SK-N-SH treated with all-trans-retinoic acid at 6 μM for 48 hours (cell line): ENCODE data around the gene MCOLN3.

Experiments used
- ATAC-seq: fragments of 200-7000 bp; cut with Tn5 transposase; 3 replicates; pipeline ENCODE4 v1.9.1; 2020; ENCODE audit warnings: mild to moderate bottlenecking, moderate library complexity
- ARNTL ChIP-seq: fragments of 450-650 bp; formaldehyde crosslinking; IDR thresholded peaks from 2 replicates; pipeline ENCODE4 v1.5.0; 2020; ENCODE audit warnings: low read depth, mild to moderate bottlenecking, moderate library complexity, borderline replicate concordance
- BACH2 ChIP-seq: fragments of 250-450 bp; sonication (Bioruptor Pico); IDR thresholded peaks from 2 replicates; pipeline ENCODE4 v1.9.0; 2021; ENCODE audit warnings: mild to moderate bottlenecking, borderline replicate concordance
- CSRNP3 ChIP-seq: fragments of 250-450 bp; sonication (Bioruptor Pico); IDR thresholded peaks from 2 replicates; pipeline ENCODE4 v1.5.1; 2021; ENCODE audit warnings: mild to moderate bottlenecking, moderate library complexity
- ESRRG ChIP-seq: fragments of 250-450 bp; sonication (Bioruptor Pico); IDR thresholded peaks from 2 replicates; pipeline ENCODE4 v1.6.1; 2021; ENCODE audit warnings: mild to moderate bottlenecking
- GLIS3 ChIP-seq: fragments of 250-450 bp; sonication (Bioruptor Pico); IDR thresholded peaks from 2 replicates; pipeline ENCODE4 v1.5.0; 2020; ENCODE audit warnings: mild to moderate bottlenecking, moderate library complexity
- ISL1 ChIP-seq: fragments of 250-450 bp; sonication (Bioruptor Pico); IDR thresholded peaks from 2 replicates; pipeline ENCODE4 v2.1.2; 2022; ENCODE audit warnings: mild to moderate bottlenecking, moderate library complexity
- PPARA ChIP-seq: fragments of 250-450 bp; sonication (Bioruptor Pico); IDR thresholded peaks from 2 replicates; pipeline ENCODE4 v1.5.0; 2020; ENCODE audit warnings: mild to moderate bottlenecking, borderline replicate concordance
- RARB ChIP-seq: fragments of 250-450 bp; sonication (Bioruptor Pico); IDR thresholded peaks from 2 replicates; pipeline ENCODE4 v1.8.0; 2021; ENCODE audit warnings: mild to moderate bottlenecking, moderate library complexity
- SNAI2 ChIP-seq: fragments of 250-450 bp; sonication (Bioruptor Pico); IDR thresholded peaks from 2 replicates; pipeline ENCODE4 v1.5.0; 2020; ENCODE audit warnings: mild to moderate bottlenecking, moderate library complexity
- TCF4 ChIP-seq: fragments of 250-450 bp; sonication (Bioruptor Pico); IDR thresholded peaks from 2 replicates; pipeline ENCODE4 v1.8.0; 2021; ENCODE audit warnings: mild to moderate bottlenecking, moderate library complexity, borderline replicate concordance
- ZC3H10 ChIP-seq: fragments of 250-450 bp; sonication (Bioruptor Pico); IDR thresholded peaks from 2 replicates; pipeline ENCODE4 v1.5.1; 2021; ENCODE audit warnings: mild to moderate bottlenecking, moderate library complexity
- ZFP30 ChIP-seq: fragments of 450-650 bp; formaldehyde crosslinking; IDR thresholded peaks from 2 replicates; pipeline ENCODE4 v1.5.0; 2022; ENCODE audit warnings: mild to moderate bottlenecking, moderate library complexity
- ZNF565 ChIP-seq: fragments of 450-650 bp; formaldehyde crosslinking; conservative IDR thresholded peaks from 2 replicates; pipeline ENCODE4 v1.5.0; 2020; ENCODE audit warnings: low read depth, mild to moderate bottlenecking, moderate library complexity
- ZNF70 ChIP-seq: fragments of 450-650 bp; formaldehyde crosslinking; IDR thresholded peaks from 2 replicates; pipeline ENCODE4 v1.5.0; 2020; ENCODE audit warnings: mild to moderate bottlenecking, moderate library complexity
- ZNF8 ChIP-seq: fragments of 450-650 bp; formaldehyde crosslinking; IDR thresholded peaks from 2 replicates; pipeline ENCODE4 v1.5.0; 2020; ENCODE audit warnings: mild to moderate bottlenecking, moderate library complexity
- TF ChIP-seq, protein P1 (sequence below): fragments of 250-450 bp; sonication (Bioruptor Pico); IDR thresholded peaks from 2 replicates; pipeline ENCODE4 v1.8.0; 2020; ENCODE audit warnings: mild to moderate bottlenecking, moderate library complexity, borderline replicate concordance
- TF ChIP-seq, protein P2 (sequence below): fragments of 250-450 bp; sonication (Bioruptor Pico); IDR thresholded peaks from 2 replicates; pipeline ENCODE4 v1.5.1; 2020; ENCODE audit warnings: low read depth, mild to moderate bottlenecking, moderate library complexity
- TF ChIP-seq, protein P3 (sequence below): fragments of 250-450 bp; sonication (Bioruptor Pico); IDR thresholded peaks from 2 replicates; pipeline ENCODE4 v1.8.0; 2021; ENCODE audit warnings: low read depth, mild to moderate bottlenecking, moderate library complexity, borderline replicate concordance

MCOLN3 gene

DNA sequence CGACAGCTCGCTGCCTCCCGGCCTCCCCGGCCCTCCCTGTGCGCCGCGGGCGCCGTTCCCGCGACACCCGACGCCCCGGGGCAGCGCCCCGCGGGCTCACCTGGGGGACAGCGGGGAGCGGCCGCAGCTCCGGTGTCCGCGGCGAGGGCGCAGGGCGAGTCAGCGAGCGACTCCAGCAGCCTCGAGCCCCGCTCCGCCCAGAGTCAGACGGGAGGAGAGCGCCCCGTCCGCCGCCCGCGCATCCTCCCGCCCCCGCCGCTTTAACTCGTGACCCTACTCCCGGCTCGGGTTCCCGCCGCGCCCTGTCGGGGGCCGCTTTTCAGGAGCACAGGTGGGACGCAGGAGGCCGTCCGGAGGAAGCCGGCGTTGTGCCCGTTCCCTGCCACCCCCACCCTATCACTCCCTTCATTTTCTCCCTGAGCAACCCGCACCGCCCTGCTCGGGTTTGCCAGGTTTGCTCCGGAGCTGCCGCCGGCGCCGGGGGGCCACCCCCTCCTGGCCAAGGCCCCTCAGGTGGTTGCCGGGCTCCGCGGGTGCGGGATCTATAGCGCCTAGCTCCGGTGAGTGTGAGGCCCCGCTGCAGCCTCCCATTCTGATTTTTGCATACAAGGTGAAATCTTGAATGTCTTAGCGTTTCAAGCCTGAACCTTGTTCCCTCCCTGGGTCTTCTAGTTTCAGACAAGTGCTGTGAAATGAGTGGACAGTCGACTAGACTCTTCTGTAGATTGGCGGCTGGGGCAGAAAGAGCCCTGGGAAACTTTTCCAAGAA lies at the start of gene MCOLN3:
Gene MCOLN3, minus strand, starts transcription at position 205 of the 769 bp plus-strand sequence. CDS start 3,140 bp downstream, outside the sequence.
- ATAC-seq, result peak; percentile 43
- TF ChIP-seq ZC3H10, result no peak
- TF ChIP-seq BACH2 (CRISPR knock-in tag), result no peak

GRCh38 chr1:85093644-85094043 lies 45.3 kb upstream of the MCOLN3 start:
- no peak for ATAC-seq
- no peak for TF ChIP-seq ZC3H10
- no peak for TF ChIP-seq ZNF70
- no peak for TF ChIP-seq ZFP30 (CRISPR knock-in tag)
- TF ChIP-seq BACH2 (CRISPR knock-in tag), result no peak
- TF ChIP-seq ARNTL (CRISPR knock-in tag), result no peak
- TF ChIP-seq ZNF565 (CRISPR knock-in tag), result no peak
- TF ChIP-seq, protein P1, sequence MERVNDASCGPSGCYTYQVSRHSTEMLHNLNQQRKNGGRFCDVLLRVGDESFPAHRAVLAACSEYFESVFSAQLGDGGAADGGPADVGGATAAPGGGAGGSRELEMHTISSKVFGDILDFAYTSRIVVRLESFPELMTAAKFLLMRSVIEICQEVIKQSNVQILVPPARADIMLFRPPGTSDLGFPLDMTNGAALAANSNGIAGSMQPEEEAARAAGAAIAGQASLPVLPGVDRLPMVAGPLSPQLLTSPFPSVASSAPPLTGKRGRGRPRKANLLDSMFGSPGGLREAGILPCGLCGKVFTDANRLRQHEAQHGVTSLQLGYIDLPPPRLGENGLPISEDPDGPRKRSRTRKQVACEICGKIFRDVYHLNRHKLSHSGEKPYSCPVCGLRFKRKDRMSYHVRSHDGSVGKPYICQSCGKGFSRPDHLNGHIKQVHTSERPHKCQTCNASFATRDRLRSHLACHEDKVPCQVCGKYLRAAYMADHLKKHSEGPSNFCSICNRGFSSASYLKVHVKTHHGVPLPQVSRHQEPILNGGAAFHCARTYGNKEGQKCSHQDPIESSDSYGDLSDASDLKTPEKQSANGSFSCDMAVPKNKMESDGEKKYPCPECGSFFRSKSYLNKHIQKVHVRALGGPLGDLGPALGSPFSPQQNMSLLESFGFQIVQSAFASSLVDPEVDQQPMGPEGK (CRISPR knock-in tag), result no peak
- TF ChIP-seq CSRNP3 (CRISPR knock-in tag), result no peak
- no peak for TF ChIP-seq ESRRG (CRISPR knock-in tag)
- TF ChIP-seq, protein P2, sequence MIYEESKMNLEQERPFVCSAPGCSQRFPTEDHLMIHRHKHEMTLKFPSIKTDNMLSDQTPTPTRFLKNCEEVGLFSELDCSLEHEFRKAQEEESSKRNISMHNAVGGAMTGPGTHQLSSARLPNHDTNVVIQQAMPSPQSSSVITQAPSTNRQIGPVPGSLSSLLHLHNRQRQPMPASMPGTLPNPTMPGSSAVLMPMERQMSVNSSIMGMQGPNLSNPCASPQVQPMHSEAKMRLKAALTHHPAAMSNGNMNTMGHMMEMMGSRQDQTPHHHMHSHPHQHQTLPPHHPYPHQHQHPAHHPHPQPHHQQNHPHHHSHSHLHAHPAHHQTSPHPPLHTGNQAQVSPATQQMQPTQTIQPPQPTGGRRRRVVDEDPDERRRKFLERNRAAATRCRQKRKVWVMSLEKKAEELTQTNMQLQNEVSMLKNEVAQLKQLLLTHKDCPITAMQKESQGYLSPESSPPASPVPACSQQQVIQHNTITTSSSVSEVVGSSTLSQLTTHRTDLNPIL, result no peak
- TF ChIP-seq RARB (CRISPR knock-in tag), result no peak
- TF ChIP-seq SNAI2 (CRISPR knock-in tag), result no peak
- TF ChIP-seq PPARA, result no peak
- TF ChIP-seq, all 23 proteins: peak for 0

DNA sequence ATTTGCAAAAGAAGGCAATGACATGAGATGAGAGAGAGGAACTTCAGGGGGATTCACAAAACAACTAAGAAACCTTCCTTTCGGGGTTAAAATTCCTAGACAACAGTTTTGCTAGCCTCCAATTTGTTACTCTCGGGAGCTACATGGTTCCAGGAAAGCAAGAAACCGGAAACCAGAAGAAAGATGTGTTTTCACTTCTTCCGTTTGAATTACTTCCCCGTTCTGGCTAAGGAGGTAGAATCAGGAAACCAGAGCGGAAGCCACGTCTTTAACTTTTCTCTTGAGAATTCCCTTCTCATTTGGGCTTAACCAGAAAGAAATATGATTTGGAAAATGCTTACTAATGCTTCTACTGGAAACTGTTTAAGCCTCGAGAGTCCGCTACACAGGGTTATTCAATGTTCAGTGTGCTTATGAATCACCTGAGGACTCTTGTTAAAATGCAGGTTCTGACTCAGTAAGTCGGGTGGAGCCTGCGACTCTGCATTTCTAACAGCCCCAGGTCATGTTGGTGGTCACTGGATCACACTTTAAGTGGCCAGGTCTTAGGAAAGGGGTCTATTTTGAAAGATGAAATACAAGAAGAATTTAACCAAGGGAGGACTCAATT lies 43.5 kb upstream of the MCOLN3 start:
- TF ChIP-seq ZFP30 (CRISPR knock-in tag) (no peak), GLIS3 (CRISPR knock-in tag) (no peak), ZNF70 (no peak), ESRRG (CRISPR knock-in tag) (no peak), TCF4 (CRISPR knock-in tag) (no peak), ZNF8 (CRISPR knock-in tag) (no peak), BACH2 (CRISPR knock-in tag) (no peak), ISL1 (CRISPR knock-in tag) (no peak)
- TF ChIP-seq, protein P1 (CRISPR knock-in tag), result no peak
- TF ChIP-seq, protein P3, sequence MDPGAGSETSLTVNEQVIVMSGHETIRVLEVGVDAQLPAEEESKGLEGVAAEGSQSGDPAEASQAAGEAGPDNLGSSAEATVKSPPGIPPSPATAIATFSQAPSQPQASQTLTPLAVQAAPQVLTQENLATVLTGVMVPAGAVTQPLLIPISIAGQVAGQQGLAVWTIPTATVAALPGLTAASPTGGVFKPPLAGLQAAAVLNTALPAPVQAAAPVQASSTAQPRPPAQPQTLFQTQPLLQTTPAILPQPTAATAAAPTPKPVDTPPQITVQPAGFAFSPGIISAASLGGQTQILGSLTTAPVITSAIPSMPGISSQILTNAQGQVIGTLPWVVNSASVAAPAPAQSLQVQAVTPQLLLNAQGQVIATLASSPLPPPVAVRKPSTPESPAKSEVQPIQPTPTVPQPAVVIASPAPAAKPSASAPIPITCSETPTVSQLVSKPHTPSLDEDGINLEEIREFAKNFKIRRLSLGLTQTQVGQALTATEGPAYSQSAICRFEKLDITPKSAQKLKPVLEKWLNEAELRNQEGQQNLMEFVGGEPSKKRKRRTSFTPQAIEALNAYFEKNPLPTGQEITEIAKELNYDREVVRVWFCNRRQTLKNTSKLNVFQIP (CRISPR knock-in tag), result no peak
- TF ChIP-seq, protein P2, result no peak
- no peak for ATAC-seq
